H1 (cell line): ENCODE results near the gene TIAM2. TPM values are rescaled to one million over a fixed set of nuclear protein-coding genes. Genes with fewer than 3 reads are reported as not detected.

ENCODE experiments used
- CTCF ChIA-PET: fragments of 300-600 bp; sonication (Branson Sonifier 250); formaldehyde crosslinking; loops from one replicate; lab custom pipeline; 2021; ENCODE audit not compliant: partially characterized antibody; lab: Charles Lee
- POLR2A ChIA-PET: fragments of 300-600 bp; sonication (Branson Sonifier 250); formaldehyde crosslinking; loops from one replicate; lab custom pipeline; 2021; ENCODE audit warnings: inconsistent platforms; ENCODE audit not compliant: partially characterized antibody; lab: Charles Lee
- DNase-seq, 2 experiments: peaks; one replicate each; pipeline versions ENCODE4 v3.0.0 to v3.0.0-alpha.2; 2010 to 2022; ENCODE audit warnings: low spot score in 2 of 2, low read depth in 1 of 2, mixed read lengths in 1 of 2
- FAIRE-seq: peaks from 2 replicates; lab custom pipeline; 2011; peaks lifted over from hg19 to GRCh38; lab: Jason Lieb, UNC
- H2AFZ ChIP-seq: 2 replicates; pipeline ENCODE4 v1.8.1; 2012; ENCODE audit warnings: low read length, inconsistent platforms
- H2AK5ac ChIP-seq: 2 replicates; pipeline ENCODE4 v1.6.1; 2013; ENCODE audit warnings: low read depth, low read length
- H2BK120ac ChIP-seq: replicated peaks from 2 replicates; pipeline ENCODE3; 2013; ENCODE audit warnings: low read depth, low read length, inconsistent platforms
- H2BK12ac ChIP-seq: 2 replicates; pipeline ENCODE4 v1.6.1; 2013; ENCODE audit warnings: low read depth, low read length
- H2BK15ac ChIP-seq: 2 replicates; pipeline ENCODE4 v1.6.1; 2013; ENCODE audit warnings: low read length
- H2BK20ac ChIP-seq: 2 replicates; pipeline ENCODE4 v1.6.1; 2013; ENCODE audit warnings: low read length
- H2BK5ac ChIP-seq: 2 replicates; pipeline ENCODE4 v1.6.1; 2013; ENCODE audit warnings: low read depth, low read length
- H3K14ac ChIP-seq: 2 replicates; pipeline ENCODE4 v1.6.1; 2013; ENCODE audit warnings: inconsistent platforms; ENCODE audit not compliant: insufficient read length
- H3K18ac ChIP-seq: 2 replicates; pipeline ENCODE4 v1.6.1; 2013; ENCODE audit warnings: low read length; ENCODE audit errors: extremely low read depth
- H3K23ac ChIP-seq: 2 replicates; pipeline ENCODE4 v1.6.1; 2013; ENCODE audit warnings: inconsistent platforms; ENCODE audit not compliant: insufficient read length
- H3K23me2 ChIP-seq: 2 replicates; pipeline ENCODE4 v1.6.1; 2013; ENCODE audit warnings: low read depth, low read length
- H3K27ac ChIP-seq: 2 replicates; pipeline ENCODE4 v1.6.1; 2011; ENCODE audit warnings: low read depth, low read length, inconsistent platforms
- H3K27me3 ChIP-seq, 4 experiments: replicated peaks in 1 of 4; 1 replicate in 1 of 4; 2 replicates in 3 of 4; pipeline versions ENCODE4 v1.6.1 to v1.8.1; 2011 to 2013; ENCODE audit warnings: low read length in 3 of 4, mild to moderate bottlenecking in 3 of 4, inconsistent platforms in 2 of 4, mixed read lengths in 2 of 4, moderate library complexity in 1 of 4; ENCODE audit not compliant: control insufficient read depth in 3 of 4, insufficient read depth in 3 of 4; ENCODE audit errors: extremely low read depth in 1 of 4
- H3K36me3 ChIP-seq, 4 experiments: 2 replicates each; pipeline versions ENCODE4 v1.6.1 to v1.8.1; 2011 to 2013; ENCODE audit warnings: mild to moderate bottlenecking in 4 of 4, low read length in 3 of 4, moderate library complexity in 2 of 4, control low read depth in 1 of 4, inconsistent platforms in 1 of 4; ENCODE audit not compliant: insufficient read depth in 4 of 4, control insufficient read depth in 2 of 4
- H3K4ac ChIP-seq: replicated peaks from 2 replicates; pipeline ENCODE3; 2013; ENCODE audit warnings: low read length, low read depth, mixed read lengths, inconsistent platforms; ENCODE audit not compliant: insufficient read length
- H3K4me1 ChIP-seq, 4 experiments: replicated peaks in 1 of 4; 1 replicate in 1 of 4; 2 replicates in 3 of 4; pipeline versions ENCODE4 v1.6.1 to v1.8.1; 2011 to 2013; ENCODE audit warnings: low read length in 3 of 4, inconsistent platforms in 2 of 4, mixed read lengths in 1 of 4; ENCODE audit not compliant: insufficient read depth in 4 of 4, control insufficient read depth in 3 of 4
- H3K4me2 ChIP-seq, 2 experiments: 2 replicates each; pipeline versions ENCODE4 v1.6.1 to v1.8.1; 2011 to 2013; ENCODE audit warnings: low read depth in 2 of 2, low read length in 2 of 2, control low read depth in 1 of 2, inconsistent platforms in 1 of 2, mild to moderate bottlenecking in 1 of 2; ENCODE audit not compliant: insufficient read depth in 1 of 2
- H3K4me3 ChIP-seq, 4 experiments: fragments of 200-600, 300-600 bp in 1 of 4; sonication (generic), shearing (Covaris generic), sonication (Bioruptor Twin) in 1 of 4; 2 replicates each; pipeline versions ENCODE4 v1.5.1 to v1.8.1; 2011 to 2016; ENCODE audit warnings: low read length in 4 of 4, low read depth in 3 of 4, control low read depth in 2 of 4, inconsistent platforms in 2 of 4, mild to moderate bottlenecking in 2 of 4, mixed read lengths in 1 of 4, moderate library complexity in 1 of 4; ENCODE audit not compliant: insufficient read depth in 2 of 4; ENCODE audit errors: extremely low read depth in 1 of 4
- H3K56ac ChIP-seq: replicated peaks from 2 replicates; pipeline ENCODE3; 2013; ENCODE audit warnings: low read depth, mild to moderate bottlenecking, mixed read lengths, low read length, inconsistent platforms; ENCODE audit not compliant: insufficient read length
- H3K79me1 ChIP-seq: 2 replicates; pipeline ENCODE4 v1.6.1; 2013; ENCODE audit warnings: low read depth, low read length, control low read depth
- H3K79me2 ChIP-seq, 2 experiments: 2 replicates each; pipeline versions ENCODE4 v1.6.1 to v1.8.1; 2012 to 2013; ENCODE audit warnings: low read length in 2 of 2, mild to moderate bottlenecking in 2 of 2, inconsistent platforms in 1 of 2; ENCODE audit not compliant: insufficient read depth in 2 of 2, control insufficient read depth in 1 of 2
- H3K9ac ChIP-seq, 4 experiments: replicated peaks in 1 of 4; 1 replicate in 1 of 4; 2 replicates in 3 of 4; pipeline versions ENCODE4 v1.6.1 to v1.8.1; 2011 to 2013; ENCODE audit warnings: low read depth in 3 of 4, low read length in 3 of 4, control low read depth in 2 of 4, mild to moderate bottlenecking in 2 of 4, moderate library complexity in 2 of 4, inconsistent platforms in 1 of 4; ENCODE audit errors: extremely low read depth in 1 of 4
- H3K9me3 ChIP-seq, 2 experiments: 2 replicates each; pipeline versions ENCODE4 v1.6.1 to v1.8.1; 2012 to 2013; ENCODE audit warnings: mild to moderate bottlenecking in 2 of 2, moderate library complexity in 2 of 2, control low read depth in 1 of 2, inconsistent platforms in 1 of 2, low read depth in 1 of 2, low read length in 1 of 2, mixed read lengths in 1 of 2; ENCODE audit not compliant: insufficient read depth in 2 of 2
- H4K20me1 ChIP-seq, 2 experiments: replicated peaks in 1 of 2; 2 replicates each; pipeline versions ENCODE3 to v1.8.1; 2011 to 2013; ENCODE audit warnings: inconsistent platforms in 2 of 2, low read length in 2 of 2, mild to moderate bottlenecking in 1 of 2; ENCODE audit not compliant: insufficient read depth in 2 of 2, control insufficient read depth in 1 of 2
- H4K5ac ChIP-seq: 2 replicates; pipeline ENCODE4 v1.6.1; 2013; ENCODE audit warnings: low read length, low read depth, mixed read lengths, inconsistent platforms; ENCODE audit not compliant: insufficient read length
- H4K8ac ChIP-seq: 2 replicates; pipeline ENCODE4 v1.8.0; 2013; ENCODE audit warnings: mild to moderate bottlenecking, moderate library complexity, low read length, inconsistent platforms; ENCODE audit not compliant: insufficient read depth; ENCODE audit errors: extremely low read depth
- H4K91ac ChIP-seq: replicated peaks from 2 replicates; pipeline ENCODE3; 2013; ENCODE audit warnings: low read length, mixed read lengths, inconsistent platforms; ENCODE audit not compliant: insufficient read length
- BRCA1 ChIP-seq: IDR thresholded peaks from 2 replicates; pipeline ENCODE4 v1.6.1; 2012; ENCODE audit warnings: low read depth, low read length, improper control_type of control experiment
- EP300 ChIP-seq, 2 experiments: IDR thresholded peaks; 1 replicate in 1 of 2; 2 replicates in 1 of 2; pipeline ENCODE4 v1.6.1; 2011 to 2012; ENCODE audit warnings: low read depth in 2 of 2, low read length in 2 of 2, mild to moderate bottlenecking in 2 of 2, borderline replicate concordance in 1 of 2, inconsistent platforms in 1 of 2, moderate library complexity in 1 of 2
- FOSL1 ChIP-seq: IDR thresholded peaks from 2 replicates; pipeline ENCODE4 v1.6.1; 2011; ENCODE audit warnings: mild to moderate bottlenecking, low read depth, low read length, moderate library complexity; ENCODE audit not compliant: insufficient read depth
- HDAC6 ChIP-seq: IDR thresholded peaks from one replicate; pipeline ENCODE4 v1.7.1; 2012; ENCODE audit warnings: low read depth, mild to moderate bottlenecking, inconsistent platforms, low read length, moderate library complexity
- KDM1A ChIP-seq: fragments of 200-600, 300-600 bp; sonication (generic); IDR thresholded peaks from 2 replicates; pipeline ENCODE4 v1.7.1; 2016; ENCODE audit warnings: mild to moderate bottlenecking, low read length, borderline replicate concordance
- MAX ChIP-seq: IDR thresholded peaks from 2 replicates; pipeline ENCODE4 v1.6.1; 2012; ENCODE audit warnings: inconsistent platforms
- POLR2AphosphoS5 ChIP-seq: IDR thresholded peaks from 2 replicates; pipeline ENCODE4 v1.6.1; 2011; ENCODE audit warnings: low read depth, low read length
- POU5F1 ChIP-seq: IDR thresholded peaks from 2 replicates; pipeline ENCODE4 v1.6.1; 2011; ENCODE audit warnings: low read depth, mild to moderate bottlenecking, low read length, moderate library complexity
- SP1 ChIP-seq: IDR thresholded peaks from 2 replicates; pipeline ENCODE4 v1.6.1; 2011; ENCODE audit warnings: low read depth, low read length
- SP2 ChIP-seq: IDR thresholded peaks from 2 replicates; pipeline ENCODE4 v1.6.1; 2012; ENCODE audit warnings: mild to moderate bottlenecking, low read length, inconsistent platforms
- SRF ChIP-seq: IDR thresholded peaks from 2 replicates; pipeline ENCODE4 v1.6.1; 2011; ENCODE audit warnings: mild to moderate bottlenecking, low read depth, low read length, moderate library complexity
- SUZ12 ChIP-seq: fragments of 200-600 bp; sonication (generic); IDR thresholded peaks from 2 replicates; pipeline ENCODE4 v1.6.1; 2012; ENCODE audit warnings: mild to moderate bottlenecking, inconsistent platforms, low read length, moderate library complexity, mixed read lengths
- TAF1 ChIP-seq: IDR thresholded peaks from 2 replicates; pipeline ENCODE4 v1.6.1; 2011; ENCODE audit warnings: mild to moderate bottlenecking, low read depth, low read length
- YY1 ChIP-seq: IDR thresholded peaks from 2 replicates; pipeline ENCODE4 v1.6.1; 2011; ENCODE audit warnings: low read depth, mild to moderate bottlenecking, low read length
- WGBS, 2 experiments: shearing (Covaris generic) in 1 of 2; methylation state at CpG; one replicate each; pipeline versions ENCODE4 v1.1.6 to v1.1.7; 2013 to 2015; ENCODE audit warnings: low lambda C conversion rate in 2 of 2, mixed read lengths in 2 of 2, inconsistent platforms in 1 of 2, low coverage in 1 of 2, missing lambda C conversion rate in 1 of 2; ENCODE audit not compliant: insufficient replicate concordance in 2 of 2, insufficient coverage in 1 of 2, insufficient read length in 1 of 2; ENCODE audit errors: extremely low coverage in 1 of 2, missing lambda C conversion rate in 1 of 2; 5-methylcytosine and 5-hydroxymethylcytosine counted together
- polyA plus RNA-seq, 7 experiments: library from polyadenylated mRNA; depleted of rRNA in 3 of 7; stranded (reverse) in 5 of 7; unstranded in 2 of 7; fragments of >200 nt in 5 of 7; fragments of 200-250 nt in 2 of 7; gene quantifications; 1 replicate in 5 of 7; 2 replicates in 1 of 7; 4 replicates in 1 of 7; pipeline versions ENCODE4 v1.2.1 to v1.2.3, GENCODE V29; 2011 to 2013; ENCODE audit warnings: missing spikeins in 2 of 7, mixed read lengths in 2 of 7
- total RNA-seq: library from RNA; stranded (reverse); fragmentation: NEBNext Ultra II Directional; extraction: Animal tissue kit (Norgen Biotek cat#: 25700); gene quantifications from 2 replicates; pipeline ENCODE4 v1.2.1, GENCODE V29; 2021

Gene TIAM2
- total and polyA plus RNA-seq, 2 of the 8 experiments (the other 6 are each of a cell fraction or from before 2014, with no cell fraction given): 7.4 to 23.9 TPM

- Histone ChIP-seq H4K5ac (no peak overlapping the region), H3K23me2 (peaks cover 8% of the 10 kb centered on the region; the same call in 1 of the 2 replicates), H2BK20ac (no peak overlapping the region), H3K27me3 (peaks cover 0 to 2% (median 0%) of the 10 kb centered on the region in 4 experiments; a peak in 2 of 7 replicates), H2AK5ac (no peak overlapping the region), H3K4ac (no peak overlapping the region), H3K18ac (no peak overlapping the region), H3K4me3 (no peak overlapping the region), H2BK120ac (no peak overlapping the region), H3K79me1 (0 out of 2 replicates have a peak, but pooled peaks cover 3% of the 10 kb centered on the region), H3K9me3 (no peaks in the 10 kb centered on the region), H3K4me2 (no peak overlapping the region), H4K8ac (no peak overlapping the region), H3K36me3 (no peaks in the 10 kb centered on the region), H3K56ac (no peak overlapping the region), H2BK5ac (no peak overlapping the region), H3K27ac (no peak overlapping the region), H2AFZ (no peak overlapping the region), H3K4me1 (peaks cover 0 to 3% (median 0%) of the 10 kb centered on the region in 4 experiments; a peak in 6 of 7 replicates), H4K91ac (no peak overlapping the region), H2BK12ac (no peak overlapping the region), H2BK15ac (no peak overlapping the region), H3K79me2 (peaks cover 2 to 25% of the 10 kb centered on the region in 2 experiments; a peak in 2 of 4 replicates), H4K20me1 (peaks cover 4 to 7% of the 10 kb centered on the region in 2 experiments), H3K23ac (no peak overlapping the region), H3K14ac (no peak overlapping the region), H3K9ac (no peak overlapping the region)
- no peak for DNase-seq
- no peak for FAIRE-seq
- CTCF ChIA-PET: interaction anchor here (0.8 to 1.2 kb wide), 5 partner anchors 8 to 323 kb away, joined by 3 to 4 read pairs (median 3); no protein-coding TSS in a partner anchor
- POLR2A ChIA-PET: no interaction called here
- 94% methylated on average over 2 of the region's 2 CpGs; no CpG with 5 or more reads in 1 of the 2 experiments for WGBS, 2 experiments
- TF ChIP-seq SP2 (no peak), POLR2AphosphoS5 (no peak), YY1 (no peak), SUZ12 (no peak), BRCA1 (no peak), HDAC6 (no peak), EP300 (IDR thresholded peaks at IDR 0.05; ENCODE audit: borderline replicate concordance in 1 of 2, low read depth in 2 of 2, low read length in 2 of 2) (no peak), POU5F1 (no peak), KDM1A (no peak), SP1 (no peak), FOSL1 (no peak), SRF (no peak), TAF1 (no peak), MAX (no peak)
Measured at GRCh38 chr6:154998855-154999254, 3.7 kb downstream of the TIAM2 start.
